Calu3 (cell line): ENCODE results near the gene MICB. TPM values are rescaled to one million over a fixed set of nuclear protein-coding genes. Genes with fewer than 3 reads are reported as not detected.

ENCODE experiments used
- BruUV-seq: library from RNA; stranded (reverse); fragments of 400-500 nt; replicated peaks from 2 replicates; lab custom pipeline; 2021; lab: Mats Ljungman, UMichigan
- CTCF ChIA-PET: fragments of 300-600 bp; sonication (Branson Sonifier 250); formaldehyde crosslinking; loops from one replicate; lab custom pipeline; 2022; ENCODE audit warnings: antibody characterized with exemption; lab: Charles Lee
- DNase-seq: peaks from one replicate; pipeline ENCODE4 v3.0.0; 2022
- H3K27ac Mint-ChIP-seq: one replicate; pipeline ENCODE4 v1.8.0; 2022; ENCODE audit warnings: mixed read lengths; ENCODE audit not compliant: unreplicated experiment
- H3K27me3 Mint-ChIP-seq: one replicate; pipeline ENCODE4 v1.8.0; 2022; ENCODE audit warnings: mixed read lengths; ENCODE audit not compliant: unreplicated experiment
- H3K36me3 Mint-ChIP-seq: one replicate; pipeline ENCODE4 v1.8.0; 2022; ENCODE audit warnings: mild to moderate bottlenecking, moderate library complexity, mixed read lengths; ENCODE audit not compliant: insufficient read depth, unreplicated experiment
- H3K4me1 Mint-ChIP-seq: one replicate; pipeline ENCODE4 v1.8.0; 2022; ENCODE audit warnings: mild to moderate bottlenecking, low read depth, mixed read lengths; ENCODE audit not compliant: unreplicated experiment
- H3K4me3 Mint-ChIP-seq: one replicate; pipeline ENCODE4 v1.8.0; 2022; ENCODE audit warnings: mild to moderate bottlenecking, low read depth, moderate library complexity, mixed read lengths; ENCODE audit not compliant: unreplicated experiment
- H3K9me3 Mint-ChIP-seq: one replicate; pipeline ENCODE4 v1.8.0; 2022; ENCODE audit warnings: low read depth, mixed read lengths; ENCODE audit not compliant: unreplicated experiment
- CTCF ChIP-seq: fragments of 200-600 bp; IDR thresholded peaks from one replicate; pipeline ENCODE4 v1.8.0; 2022; ENCODE audit warnings: antibody characterized with exemption; ENCODE audit not compliant: unreplicated experiment
- intact Hi-C: fragments of 100-400 bp; cut with micrococcal nuclease; formaldehyde crosslinking; loops from one replicate; pipeline ENCODE4 v1.10.0; 2022; ENCODE audit not compliant: unreplicated experiment
- total RNA-seq: library from RNA; stranded (reverse); gene quantifications from 2 replicates; pipeline ENCODE4 v1.2.3, GENCODE V29; 2022

Gene MICB
- total RNA-seq, 1 experiment from 2014 or later = 64.3 TPM

GRCh38 chr6:31533455-31533841 is 35.5 kb downstream of the MICB start:
- no peak for TF ChIP-seq CTCF
- no peaks in the 10 kb centered on the region for H3K9me3 Mint-ChIP-seq
- H3K4me1 Mint-ChIP-seq = peaks cover 42% of the 10 kb centered on the region
- intact Hi-C loops = no loop called here
- CTCF ChIA-PET = interaction anchor here (0.8 kb wide), 1 partner anchor 375 kb away, joined by 3 read pairs; no protein-coding TSS in a partner anchor
- peaks cover 100% of the 10 kb centered on the region for H3K36me3 Mint-ChIP-seq
- BruUV-seq = no TSS peak
- H3K27me3 Mint-ChIP-seq = no peaks in the 10 kb centered on the region
- H3K4me3 Mint-ChIP-seq = no peak overlapping the region
- no peak for DNase-seq
- peak overlapping the region; percentile 57 for H3K27ac Mint-ChIP-seq

- H3K27ac Mint-ChIP-seq = no peak overlapping the region
- TSS peak; percentile 1 for BruUV-seq
- intact Hi-C loops = no loop called here
- no peak for DNase-seq
- H3K27me3 Mint-ChIP-seq = no peaks in the 10 kb centered on the region
- H3K4me3 Mint-ChIP-seq = no peak overlapping the region
- no peaks in the 10 kb centered on the region for H3K9me3 Mint-ChIP-seq
- no peak for TF ChIP-seq CTCF
- H3K36me3 Mint-ChIP-seq = peaks cover 100% of the 10 kb centered on the region
- CTCF ChIA-PET = interaction anchor here (0.8 kb wide), 1 partner anchor 375 kb away, joined by 3 read pairs; no protein-coding TSS in a partner anchor
- peaks cover 47% of the 10 kb centered on the region for H3K4me1 Mint-ChIP-seq
Observed at GRCh38 chr6:31534011-31534410, 36.1 kb downstream of the MICB start.

GRCh38 chr6:31534521-31535040 is 36.6 kb downstream of the MICB start:
- H3K4me1 Mint-ChIP-seq = peaks cover 49% of the 10 kb centered on the region
- H3K27ac Mint-ChIP-seq = peak overlapping the region; percentile 48
- TF ChIP-seq CTCF = no peak
- intact Hi-C loops = no loop called here
- BruUV-seq = no TSS peak
- H3K36me3 Mint-ChIP-seq = peaks cover 100% of the 10 kb centered on the region
- no peak for DNase-seq
- no peaks in the 10 kb centered on the region for H3K27me3 Mint-ChIP-seq
- CTCF ChIA-PET = no interaction called here
- no peaks in the 10 kb centered on the region for H3K9me3 Mint-ChIP-seq
- H3K4me3 Mint-ChIP-seq = no peak overlapping the region

GRCh38 chr6:31535538-31536324 is 37.8 kb downstream of the MICB start:
- no peak for TF ChIP-seq CTCF
- no peak for DNase-seq
- Mint-ChIP-seq H3K27me3 (no peaks in the 10 kb centered on the region), H3K4me1 (peaks cover 49% of the 10 kb centered on the region), H3K36me3 (peaks cover 100% of the 10 kb centered on the region), H3K27ac (peak overlapping the region; percentile 48), H3K9me3 (no peaks in the 10 kb centered on the region), H3K4me3 (no peak overlapping the region)
- CTCF ChIA-PET = interaction anchor here (0.6 to 1.2 kb wide), 2 partner anchors 11 to 375 kb away, joined by 3 to 4 read pairs; no protein-coding TSS in a partner anchor
- no TSS peak for BruUV-seq
- intact Hi-C loops = no loop called here
